AG10803 (cell line): Measurements from ENCODE around the gene COL21A1.

ENCODE experiments used
- DNase-seq: peaks from one replicate; pipeline ENCODE4 v3.0.0; 2010; ENCODE audit warnings: low read depth
- H3K4me3 ChIP-seq: 2 replicates; pipeline ENCODE4 v1.5.1; 2011; ENCODE audit warnings: mild to moderate bottlenecking, low read length, control low read depth
- TF ChIP-seq, protein P1 (sequence below): conservative IDR thresholded peaks from 2 replicates; pipeline ENCODE4 v1.5.1; 2011; ENCODE audit warnings: mild to moderate bottlenecking, low read length, control low read depth, inconsistent platforms

Gene COL21A1

DNA sequence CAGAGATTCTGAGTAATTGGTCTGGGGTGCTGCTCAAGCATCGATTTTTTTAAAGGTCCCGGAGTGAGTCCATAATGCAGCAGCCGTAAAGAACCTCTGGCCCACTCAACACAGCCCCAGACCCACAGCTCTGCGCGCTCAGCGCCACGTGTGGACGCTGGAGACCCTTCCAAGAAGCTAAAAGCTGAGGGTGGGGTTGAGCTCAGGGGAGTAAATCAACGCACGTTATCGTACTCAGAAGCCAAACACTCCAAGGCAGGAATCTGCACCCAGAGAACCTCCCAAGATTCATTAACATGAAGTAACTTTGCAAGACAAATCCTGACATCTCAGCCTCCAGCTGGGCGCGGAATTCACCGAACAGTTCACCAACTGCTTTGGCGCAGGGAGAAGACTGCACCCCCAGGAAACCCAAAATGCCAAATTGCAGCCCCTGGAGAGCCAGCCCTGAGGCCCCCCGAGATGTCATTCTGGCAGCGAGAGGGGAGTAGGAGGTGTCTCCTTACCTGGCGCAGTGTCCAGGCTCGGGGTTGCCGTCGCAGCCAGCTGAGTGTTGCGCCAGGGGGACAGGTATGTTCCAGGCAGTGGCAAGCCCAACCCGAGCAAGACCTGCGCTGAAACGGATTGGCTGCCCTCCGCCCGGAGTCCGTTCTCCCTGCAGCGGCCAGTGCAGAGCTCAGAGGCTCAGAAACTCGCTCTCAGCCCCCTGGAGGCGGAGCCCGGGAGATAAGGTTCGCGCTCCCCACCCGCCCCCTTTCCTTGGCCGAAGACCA lies at the start of gene COL21A1:
Gene COL21A1, minus strand, starts transcription at position 700 of the 773 bp plus-strand sequence. CDS start 64,962 bp downstream, outside the sequence.
- TF ChIP-seq, protein P1, sequence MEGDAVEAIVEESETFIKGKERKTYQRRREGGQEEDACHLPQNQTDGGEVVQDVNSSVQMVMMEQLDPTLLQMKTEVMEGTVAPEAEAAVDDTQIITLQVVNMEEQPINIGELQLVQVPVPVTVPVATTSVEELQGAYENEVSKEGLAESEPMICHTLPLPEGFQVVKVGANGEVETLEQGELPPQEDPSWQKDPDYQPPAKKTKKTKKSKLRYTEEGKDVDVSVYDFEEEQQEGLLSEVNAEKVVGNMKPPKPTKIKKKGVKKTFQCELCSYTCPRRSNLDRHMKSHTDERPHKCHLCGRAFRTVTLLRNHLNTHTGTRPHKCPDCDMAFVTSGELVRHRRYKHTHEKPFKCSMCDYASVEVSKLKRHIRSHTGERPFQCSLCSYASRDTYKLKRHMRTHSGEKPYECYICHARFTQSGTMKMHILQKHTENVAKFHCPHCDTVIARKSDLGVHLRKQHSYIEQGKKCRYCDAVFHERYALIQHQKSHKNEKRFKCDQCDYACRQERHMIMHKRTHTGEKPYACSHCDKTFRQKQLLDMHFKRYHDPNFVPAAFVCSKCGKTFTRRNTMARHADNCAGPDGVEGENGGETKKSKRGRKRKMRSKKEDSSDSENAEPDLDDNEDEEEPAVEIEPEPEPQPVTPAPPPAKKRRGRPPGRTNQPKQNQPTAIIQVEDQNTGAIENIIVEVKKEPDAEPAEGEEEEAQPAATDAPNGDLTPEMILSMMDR = peak; percentile 38
- no peak for DNase-seq
- H3K4me3 ChIP-seq = peak within 1 kb of the TSS; percentile 49

DNA sequence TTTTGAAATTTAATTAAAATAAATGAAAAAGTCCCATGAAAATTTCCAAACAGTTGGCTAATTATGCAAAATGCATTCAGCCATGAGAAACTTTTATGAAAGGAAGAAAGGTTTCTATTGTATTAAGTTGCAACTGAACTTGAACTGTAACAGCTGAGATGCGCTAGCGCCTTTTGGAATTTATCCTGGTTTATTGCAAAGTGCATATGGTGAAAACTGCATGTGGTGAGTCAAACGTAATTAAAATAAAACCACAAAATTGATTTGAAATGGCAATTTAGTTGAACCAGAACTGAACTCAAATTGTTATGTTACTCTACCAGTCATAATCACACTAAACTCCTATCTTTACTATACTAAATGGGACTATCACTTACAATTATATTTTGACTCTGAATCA lies 46.4 kb upstream of the COL21A1 start:
- no peak for DNase-seq
- TF ChIP-seq, protein P1 = no peak
- H3K4me3 ChIP-seq = no peak overlapping the region

DNA sequence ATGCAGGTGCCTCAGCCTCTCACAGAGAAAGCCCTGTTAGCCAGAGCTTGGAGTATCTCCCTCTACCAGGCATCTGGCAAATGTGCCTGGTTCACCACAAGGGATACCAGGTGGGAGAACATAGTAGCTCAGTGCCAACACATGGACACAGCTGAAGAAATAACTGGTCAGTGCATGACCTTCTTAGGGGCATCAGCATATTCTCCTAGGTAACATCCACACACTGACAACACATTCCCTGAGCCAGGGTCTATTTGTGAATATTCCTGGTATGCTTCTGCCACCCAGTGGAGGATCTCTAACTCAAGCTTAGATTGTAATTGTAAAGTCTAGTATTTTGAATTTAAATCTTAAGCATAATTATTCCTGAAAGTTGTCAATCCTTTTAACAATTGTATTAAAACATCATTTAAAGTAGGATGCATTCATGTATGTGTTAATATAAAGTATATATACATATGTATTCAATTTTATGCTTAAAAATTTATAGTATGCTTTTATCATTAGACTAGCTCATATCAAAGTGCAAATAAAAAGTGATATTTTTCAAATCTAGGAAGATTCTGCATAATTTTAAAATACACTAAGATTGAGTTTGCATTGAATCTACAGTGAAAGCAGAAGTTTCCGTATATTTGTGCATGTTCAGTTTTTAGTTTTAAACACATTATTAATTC lies 45.3 kb upstream of the COL21A1 start:
- peak; percentile 71 for DNase-seq
- TF ChIP-seq, protein P1 = peak; percentile 79
- H3K4me3 ChIP-seq = no peak overlapping the region

DNA sequence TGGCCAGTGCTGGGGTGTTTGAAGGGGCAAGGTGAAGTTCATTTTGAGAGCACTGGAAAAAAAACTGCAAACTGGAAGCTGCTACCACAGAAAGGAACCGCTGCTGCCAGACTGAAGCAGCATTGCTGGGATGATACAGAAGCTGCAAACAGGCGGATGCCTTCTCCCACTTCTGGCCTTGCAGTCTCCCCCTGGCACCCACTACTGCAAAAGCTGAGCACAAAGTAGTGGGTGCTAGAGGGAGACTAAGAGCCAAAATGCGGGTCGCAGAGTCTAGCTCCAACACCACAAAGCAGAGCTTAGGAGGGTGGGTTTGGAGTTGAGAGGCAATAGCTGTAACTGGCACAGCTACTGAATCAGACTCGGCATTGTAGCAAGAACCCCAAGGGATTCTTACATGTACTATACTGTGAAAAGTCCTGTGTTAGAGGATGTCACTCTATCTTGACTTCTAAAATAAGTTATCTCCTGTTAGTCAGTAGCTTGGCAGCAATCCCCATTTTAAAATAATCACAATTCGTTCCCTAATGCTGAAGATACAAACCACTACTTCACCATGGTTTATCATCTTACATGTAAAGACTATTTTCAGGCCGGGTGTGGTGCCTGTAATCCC lies 44.0 kb upstream of the COL21A1 start:
- no peak overlapping the region for H3K4me3 ChIP-seq
- DNase-seq = no peak
- TF ChIP-seq, protein P1 = no peak

DNA sequence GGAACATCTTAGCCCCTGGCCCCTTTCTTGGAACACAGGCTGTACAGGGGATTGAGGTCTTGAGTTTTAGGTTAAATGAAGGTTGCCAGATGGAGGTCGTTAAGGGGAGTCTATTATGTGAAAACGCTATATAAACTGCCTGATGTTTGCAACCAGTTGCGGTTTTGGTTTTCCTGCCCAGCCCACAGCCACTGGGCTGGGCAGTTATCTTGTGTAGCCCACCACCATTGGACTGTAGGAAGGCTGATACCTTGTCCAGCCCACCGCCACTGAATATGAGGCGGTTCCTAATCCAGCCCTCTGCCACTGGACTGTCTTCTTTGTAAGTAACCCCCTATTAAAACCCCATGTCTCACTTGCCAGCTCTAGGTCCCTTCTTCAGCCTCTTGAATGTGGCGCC lies 42.3 kb upstream of the COL21A1 start:
- TF ChIP-seq, protein P1 = no peak
- H3K4me3 ChIP-seq = no peak overlapping the region
- DNase-seq = no peak

DNA sequence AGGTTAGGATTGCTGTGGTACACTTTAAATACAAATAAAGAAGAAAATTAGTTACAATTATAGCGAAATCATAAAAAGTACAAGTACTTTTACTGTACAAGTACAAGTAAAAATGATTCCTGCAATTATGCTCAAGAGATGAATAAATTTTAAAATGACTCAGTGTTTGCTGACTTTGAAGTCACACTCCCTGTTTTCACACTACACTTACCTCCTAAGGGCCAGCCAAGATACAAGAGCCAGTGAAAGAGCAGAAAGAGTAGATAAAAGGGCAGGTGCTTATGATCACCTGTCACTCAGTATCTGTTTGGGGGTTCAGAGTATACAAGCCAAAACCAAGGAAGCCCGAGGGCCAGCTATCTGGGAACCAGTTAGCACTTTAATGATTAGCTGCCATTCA lies 41.0 kb upstream of the COL21A1 start:
- DNase-seq = no peak
- TF ChIP-seq, protein P1 = no peak
- H3K4me3 ChIP-seq = no peak overlapping the region
